GM03348 (cell line): ENCODE data around the gene RMND5A.

Experiments used
- DNase-seq: peaks from one replicate; pipeline ENCODE4 v3.0.0; 2012; ENCODE audit warnings: low spot score

Gene RMND5A

GRCh38 chr2:86765310-86765695 is 45.2 kb downstream of the RMND5A start:
- DNase-seq = no peak

GRCh38 chr2:86768189-86768949 is 48.3 kb downstream of the RMND5A start:
- no peak for DNase-seq

DNA sequence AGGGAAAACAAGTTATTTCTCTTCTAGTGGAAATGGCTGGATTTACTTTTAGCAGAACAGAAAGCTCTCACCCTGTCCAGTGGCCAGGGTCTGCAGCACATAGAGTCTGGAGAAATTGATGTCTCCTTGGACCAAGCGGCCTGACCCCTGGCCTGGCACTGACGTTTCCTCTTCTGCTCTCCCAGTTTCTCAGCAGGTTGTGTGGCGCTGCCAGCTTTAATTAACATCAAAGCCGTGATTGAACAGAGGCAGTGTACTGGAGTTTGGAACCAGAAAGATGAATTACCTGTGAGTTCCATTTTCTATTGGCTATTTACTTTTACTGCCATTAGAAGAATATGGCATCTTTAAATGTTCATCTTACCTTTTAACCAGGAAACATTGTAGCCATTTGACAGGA is 49.7 kb downstream of the RMND5A start:
- no peak for DNase-seq

GRCh38 chr2:86770816-86771301 is 50.8 kb downstream of the RMND5A start:
- DNase-seq = no peak

DNA sequence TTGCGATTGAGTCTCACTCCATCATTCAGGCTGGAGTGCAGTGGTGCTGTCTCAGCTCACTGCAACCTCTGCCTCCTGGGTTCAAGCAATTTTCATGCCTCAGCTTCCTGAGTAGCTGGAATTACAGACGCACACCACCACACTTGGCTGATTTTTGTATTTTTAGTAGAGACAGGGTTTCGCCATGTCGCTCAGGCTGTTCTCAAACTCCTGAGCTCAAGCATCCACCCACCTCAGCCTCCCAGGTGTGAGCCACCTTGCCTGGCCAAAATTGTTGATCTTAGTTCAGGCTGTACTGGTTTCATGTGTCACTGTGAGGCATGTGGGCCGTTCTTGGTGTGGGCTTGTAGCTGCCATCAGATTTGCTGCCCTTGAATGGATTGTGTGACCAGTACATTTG is 52.5 kb downstream of the RMND5A start:
- no peak for DNase-seq

DNA sequence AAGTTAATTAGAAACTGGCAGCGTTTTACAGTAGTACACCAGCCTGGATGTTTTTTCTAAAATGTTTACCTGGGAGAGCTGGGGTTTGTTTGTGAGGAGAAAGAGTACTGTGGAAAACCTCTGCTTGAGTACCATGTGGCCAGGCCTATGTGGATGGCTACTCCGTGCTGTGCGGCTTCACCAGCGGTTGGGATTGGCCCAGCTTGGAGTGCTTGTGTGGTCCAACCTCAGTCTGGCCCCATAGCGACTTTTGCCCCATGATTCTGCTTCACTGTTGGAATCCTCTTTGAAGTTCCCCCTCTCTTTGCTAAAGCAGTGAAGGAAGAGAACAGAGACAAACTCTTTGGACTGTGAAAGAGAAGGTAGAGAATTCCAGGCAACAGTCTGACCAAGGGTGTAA is 54.8 kb downstream of the RMND5A start:
- DNase-seq = no peak

GRCh38 chr2:86775338-86775737 is 55.2 kb downstream of the RMND5A start:
- no peak for DNase-seq

- DNase-seq = no peak
These were observed 56.4 kb downstream of the RMND5A start for GRCh38 chr2:86776532-86776931.

GRCh38 chr2:86778957-86779356 is 58.9 kb downstream of the RMND5A start:
- no peak for DNase-seq

DNA sequence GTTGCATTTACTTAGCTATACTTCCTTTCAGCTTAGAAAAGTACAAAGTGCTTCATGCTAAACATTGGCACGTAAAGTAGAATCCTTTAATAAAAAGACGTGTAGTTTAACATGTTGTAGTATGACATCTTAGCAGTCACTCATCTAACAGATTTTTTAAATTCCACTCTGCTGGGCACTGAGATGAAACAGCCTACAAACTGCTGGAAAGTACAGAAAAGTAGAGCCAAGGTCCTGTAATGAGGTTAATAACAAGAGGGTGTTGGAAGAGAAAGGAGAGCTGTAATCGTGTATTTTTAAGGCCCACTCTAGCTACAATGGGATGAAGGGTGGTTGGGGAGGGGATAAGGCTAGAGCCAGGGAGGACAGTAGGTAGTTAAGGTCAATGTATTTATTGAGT is 59.9 kb downstream of the RMND5A start:
- DNase-seq = no peak

DNA sequence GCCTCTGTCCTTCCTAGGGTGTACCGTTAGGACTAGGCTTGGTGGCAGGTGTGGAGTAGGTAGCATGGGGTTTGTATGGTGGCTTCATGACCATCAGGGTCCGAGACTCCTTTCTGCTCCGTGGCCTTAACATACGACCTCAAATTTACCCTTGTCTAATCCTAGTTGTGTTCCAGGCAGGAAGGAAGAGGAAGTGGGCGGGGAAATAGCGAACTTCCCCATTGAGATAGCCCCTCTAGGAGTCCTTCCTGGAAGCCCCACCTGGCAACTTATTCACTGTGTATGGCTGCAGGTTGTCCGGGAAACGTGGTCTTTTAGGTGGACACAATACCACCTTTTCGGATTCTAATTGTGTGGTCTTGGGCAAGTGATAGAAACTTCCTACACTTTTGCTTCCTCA is 61.3 kb downstream of the RMND5A start:
- no peak for DNase-seq

GRCh38 chr2:86782748-86783147 is 62.7 kb downstream of the RMND5A start:
- no peak for DNase-seq

- DNase-seq = no peak
These were observed 63.7 kb downstream of the RMND5A start for GRCh38 chr2:86783615-86784339.

- DNase-seq = no peak
These were observed 65.4 kb downstream of the RMND5A start for GRCh38 chr2:86785456-86785855.

GRCh38 chr2:86786001-86786536 is 66.0 kb downstream of the RMND5A start:
- DNase-seq = no peak

DNA sequence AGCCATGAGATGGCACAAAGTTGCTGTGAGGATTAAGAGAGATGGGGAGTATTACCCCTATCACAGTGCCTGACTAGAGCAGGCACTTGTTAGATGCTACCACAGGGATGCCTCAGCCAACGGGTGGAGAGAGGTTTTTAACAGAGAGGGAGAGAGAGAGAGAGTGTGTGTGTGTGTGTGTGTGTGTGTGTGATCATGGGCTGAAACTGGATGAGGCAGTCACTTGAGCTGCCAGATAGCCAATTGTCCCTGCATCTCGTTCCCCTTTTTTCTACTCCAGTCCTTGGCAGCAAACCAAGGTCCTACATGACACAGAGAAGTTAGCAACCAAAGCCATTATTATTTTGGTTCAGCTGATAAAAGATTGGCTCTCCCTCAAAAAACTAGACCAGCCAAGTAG is 67.6 kb downstream of the RMND5A start:
- DNase-seq = no peak

- DNase-seq = no peak
These were observed 68.1 kb downstream of the RMND5A start for GRCh38 chr2:86788165-86788564.

- peak; percentile 15 for DNase-seq
These were observed 69.0 kb downstream of the RMND5A start for GRCh38 chr2:86788881-86789686.

GRCh38 chr2:86789687-86790133 is 69.6 kb downstream of the RMND5A start:
- no peak for DNase-seq

- no peak for DNase-seq
These were observed 70.1 kb downstream of the RMND5A start for GRCh38 chr2:86790134-86790675.

GRCh38 chr2:86790676-86791572 is 70.8 kb downstream of the RMND5A start, which contains the start of gene CD8A:
CD8A (minus strand) TSS chr2:86790913; CDS start chr2:86790825, 88 bp downstream.
- DNase-seq = peak; percentile 54
